Renal cortical epithelial cell (primary cell): ENCODE data around the gene ISM1. TPM values are rescaled to one million over a fixed set of nuclear protein-coding genes. Genes with fewer than 3 reads are reported as not detected.

ENCODE experiments used
- DNase-seq: peaks from one replicate; pipeline ENCODE4 v3.0.0-alpha.2; 2011; ENCODE audit warnings: low read depth
- total RNA-seq: library from RNA; depleted of rRNA; stranded (reverse); fragments of >200 nt; gene quantifications from 2 replicates; pipeline ENCODE4 v1.2.3, GENCODE V29; 2014

The ISM1 gene
- total RNA-seq, 1 donor from 2014 or later: 0.99 TPM

DNA sequence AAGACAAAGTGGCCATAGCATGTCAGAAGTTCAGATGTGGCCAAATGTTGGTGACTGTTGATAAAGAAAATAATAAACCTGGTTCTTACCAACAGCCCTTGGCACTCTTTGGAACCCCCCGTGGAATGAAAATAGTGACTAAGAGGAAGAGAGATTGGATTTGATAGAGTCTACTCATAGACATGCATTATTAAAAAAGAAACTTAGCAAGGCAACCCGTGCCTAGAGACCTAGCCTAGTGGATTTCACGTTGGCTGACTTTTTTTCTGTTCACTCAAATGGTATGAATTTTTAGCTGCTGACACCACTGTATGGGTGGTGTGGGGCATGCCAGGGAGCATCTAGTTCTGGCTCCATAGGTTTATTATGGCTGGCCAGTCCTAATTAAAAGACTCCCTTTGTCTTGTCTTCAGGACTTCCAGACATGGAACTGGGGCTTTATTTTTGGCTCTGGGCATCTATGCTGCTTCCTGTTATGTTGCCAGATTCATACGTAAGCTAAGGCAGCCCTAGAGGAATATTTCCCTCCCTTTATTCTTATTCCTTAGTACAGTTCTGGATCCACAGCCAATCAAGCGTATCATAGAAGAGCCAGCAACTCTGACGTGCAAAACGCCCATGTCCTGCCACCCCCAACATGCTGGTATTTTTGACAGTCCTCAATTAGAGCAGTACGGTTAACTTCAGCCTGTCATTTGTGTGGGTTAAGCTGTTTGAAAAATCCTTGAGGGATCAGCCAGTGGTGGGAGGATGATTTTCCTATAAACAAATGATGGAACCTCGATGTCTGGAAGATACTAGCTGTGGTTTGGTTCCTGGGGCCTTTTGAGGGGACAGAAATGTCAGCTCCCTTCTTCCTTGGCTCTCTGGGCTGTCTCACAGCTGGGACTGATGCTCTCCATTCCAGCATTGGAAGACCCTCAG, 127.5 kb downstream of the ISM1 start:
- DNase-seq: no peak

DNA sequence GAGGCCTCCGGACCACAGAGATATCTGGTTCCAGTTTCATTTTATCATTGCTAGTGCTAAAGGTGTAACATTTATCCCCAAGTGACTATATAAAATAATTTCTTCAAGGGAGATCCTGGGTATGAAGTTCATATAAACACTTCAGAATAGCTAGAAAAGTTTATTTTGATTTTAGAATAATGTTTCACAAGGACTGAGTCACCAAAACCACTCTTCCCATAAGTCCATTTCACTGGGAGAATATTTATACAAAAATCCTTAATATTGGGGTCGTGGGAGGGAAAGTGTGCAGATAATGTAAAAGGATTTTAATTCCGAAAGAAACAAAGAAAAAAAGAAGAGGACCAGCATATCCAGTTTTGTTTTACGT, 128.1 kb downstream of the ISM1 start:
- DNase-seq: no peak

Other genes with a start within 250 kb of the ISM1 start
- 4.2 and 46.9 TPM in 2 replicates for gene SPTLC3, start 212.3 kb upstream of the ISM1 start, total RNA-seq